H9 (cell line): ENCODE data around the gene P2RY4. TPM values are rescaled to one million over a fixed set of nuclear protein-coding genes. Genes with fewer than 3 reads are reported as not detected.

Source experiments
- DNase-seq: peaks from one replicate; pipeline ENCODE4 v3.0.0-alpha.2; 2017
- H2AFZ ChIP-seq: one replicate; pipeline ENCODE4 v1.6.1; 2013; ENCODE audit warnings: mild to moderate bottlenecking, low read length, control low read depth, moderate library complexity
- H2AK5ac ChIP-seq: 2 replicates; pipeline ENCODE4 v1.6.1; 2013; ENCODE audit warnings: low read length, control low read depth, mixed read lengths; ENCODE audit not compliant: insufficient read length
- H2BK120ac ChIP-seq: one replicate; pipeline ENCODE4 v1.6.1; 2013; ENCODE audit warnings: low read depth, mild to moderate bottlenecking, low read length, control low read depth, inconsistent platforms; ENCODE audit not compliant: poor library complexity, severe bottlenecking
- H2BK12ac ChIP-seq: 2 replicates; pipeline ENCODE4 v1.6.1; 2013; ENCODE audit warnings: low read length, control low read depth, mixed read lengths, low read depth; ENCODE audit not compliant: insufficient read length
- H2BK15ac ChIP-seq: 2 replicates; pipeline ENCODE4 v1.6.1; 2013; ENCODE audit warnings: low read depth, low read length, control low read depth
- H2BK20ac ChIP-seq: one replicate; pipeline ENCODE4 v1.6.1; 2013; ENCODE audit warnings: low read depth, mild to moderate bottlenecking, low read length, control low read depth, inconsistent platforms; ENCODE audit not compliant: poor library complexity, severe bottlenecking
- H2BK5ac ChIP-seq: 2 replicates; pipeline ENCODE4 v1.6.1; 2013; ENCODE audit warnings: low read length, control low read depth, mixed read lengths; ENCODE audit not compliant: insufficient read length
- H3K14ac ChIP-seq: 2 replicates; pipeline ENCODE4 v1.6.1; 2013; ENCODE audit warnings: low read length, control low read depth; ENCODE audit not compliant: insufficient read depth
- H3K18ac ChIP-seq: 2 replicates; pipeline ENCODE4 v1.6.1; 2013; ENCODE audit warnings: low read depth, mild to moderate bottlenecking, mixed read lengths, low read length, control low read depth; ENCODE audit not compliant: insufficient read length
- H3K23ac ChIP-seq: 2 replicates; pipeline ENCODE4 v1.6.1; 2013; ENCODE audit warnings: low read length, control low read depth, mixed read lengths, low read depth; ENCODE audit not compliant: insufficient read length
- H3K23me2 ChIP-seq: 2 replicates; pipeline ENCODE4 v1.6.1; 2013; ENCODE audit warnings: low read depth, mild to moderate bottlenecking, mixed read lengths, low read length, control low read depth; ENCODE audit not compliant: insufficient read length, poor library complexity, severe bottlenecking
- H3K27ac ChIP-seq: 2 replicates; pipeline ENCODE4 v1.5.1; 2013; ENCODE audit warnings: low read length, control low read depth, mixed read lengths, low read depth; ENCODE audit not compliant: insufficient read length
- H3K27me3 ChIP-seq: 2 replicates; pipeline ENCODE4 v1.6.1; 2013; ENCODE audit warnings: low read length, control low read depth, inconsistent platforms; ENCODE audit not compliant: insufficient read depth
- H3K4ac ChIP-seq: 2 replicates; pipeline ENCODE4 v1.6.1; 2013; ENCODE audit warnings: low read depth, mild to moderate bottlenecking, control low read depth, inconsistent platforms, low read length, moderate library complexity
- H3K4me1 ChIP-seq: 2 replicates; pipeline ENCODE4 v1.6.1; 2013; ENCODE audit warnings: low read length, control low read depth, inconsistent platforms; ENCODE audit not compliant: insufficient read depth
- H3K4me2 ChIP-seq: 2 replicates; pipeline ENCODE4 v1.6.1; 2013; ENCODE audit warnings: low read length, control low read depth, mixed read lengths; ENCODE audit not compliant: insufficient read length, insufficient read depth
- H3K56ac ChIP-seq: 2 replicates; pipeline ENCODE4 v1.6.1; 2013; ENCODE audit warnings: low read depth, mild to moderate bottlenecking, mixed read lengths, low read length, control low read depth; ENCODE audit not compliant: insufficient read length
- H3K79me1 ChIP-seq: 2 replicates; pipeline ENCODE4 v1.6.1; 2013; ENCODE audit warnings: low read depth, mild to moderate bottlenecking, moderate library complexity, low read length, control low read depth, inconsistent platforms; ENCODE audit not compliant: insufficient read depth, poor library complexity, severe bottlenecking
- H3K79me2 ChIP-seq: 2 replicates; pipeline ENCODE4 v1.6.1; 2013; ENCODE audit warnings: low read length, control low read depth, inconsistent platforms; ENCODE audit not compliant: insufficient read depth
- H3K9ac ChIP-seq: 2 replicates; pipeline ENCODE4 v1.6.1; 2013; ENCODE audit warnings: low read length, control low read depth, mixed read lengths; ENCODE audit not compliant: insufficient read length; ENCODE audit errors: extremely low read depth
- H3K9me3 ChIP-seq: one replicate; pipeline ENCODE4 v1.6.1; 2013; ENCODE audit warnings: low read depth, low read length, inconsistent platforms; ENCODE audit not compliant: control insufficient read depth
- H3T11ph ChIP-seq: one replicate; pipeline ENCODE4 v1.6.1; 2013; ENCODE audit warnings: mild to moderate bottlenecking, low read length, control low read depth, inconsistent platforms
- H4K20me1 ChIP-seq: one replicate; pipeline ENCODE4 v1.6.1; 2013; ENCODE audit not compliant: control insufficient read depth, insufficient read length, insufficient read depth
- H4K5ac ChIP-seq: 2 replicates; pipeline ENCODE4 v1.6.1; 2013; ENCODE audit warnings: low read depth, mild to moderate bottlenecking, mixed read lengths, low read length, control low read depth; ENCODE audit not compliant: insufficient read length
- H4K8ac ChIP-seq: replicated peaks from 2 replicates; pipeline ENCODE4 v1.6.1; 2013; ENCODE audit warnings: low read length, control low read depth, mixed read lengths, low read depth; ENCODE audit not compliant: insufficient read length
- H4K91ac ChIP-seq: 2 replicates; pipeline ENCODE4 v1.6.1; 2013; ENCODE audit warnings: low read depth, mild to moderate bottlenecking, moderate library complexity, mixed read lengths, low read length, control low read depth; ENCODE audit not compliant: insufficient read length
- H3K27ac Mint-ChIP-seq, 3 experiments: 2 replicates in 2 of 3; 3 replicates in 1 of 3; pipeline ENCODE4 v1.8.0; 2020 to 2021; ENCODE audit warnings: mixed read lengths in 3 of 3, mild to moderate bottlenecking in 1 of 3, moderate library complexity in 1 of 3
- H3K27me3 Mint-ChIP-seq: 2 replicates; pipeline ENCODE4 v1.8.0; 2021; ENCODE audit warnings: low read depth, mild to moderate bottlenecking, moderate library complexity, mixed read lengths
- H3K36me3 Mint-ChIP-seq, 3 experiments: 2 replicates in 2 of 3; 3 replicates in 1 of 3; pipeline ENCODE4 v1.8.0; 2020 to 2021; ENCODE audit warnings: low read depth in 3 of 3, mixed read lengths in 3 of 3; ENCODE audit not compliant: insufficient read depth in 1 of 3
- H3K4me1 Mint-ChIP-seq, 2 experiments: 2 replicates each; pipeline ENCODE4 v1.8.0; 2020; ENCODE audit warnings: mixed read lengths in 2 of 2
- H3K4me3 Mint-ChIP-seq, 2 experiments: 2 replicates in 1 of 2; 3 replicates in 1 of 2; pipeline ENCODE4 v1.8.0; 2020 to 2021; ENCODE audit warnings: mild to moderate bottlenecking in 2 of 2, mixed read lengths in 2 of 2, moderate library complexity in 1 of 2
- H3K9me3 Mint-ChIP-seq, 2 experiments: 2 replicates in 1 of 2; 3 replicates in 1 of 2; pipeline ENCODE4 v1.8.0; 2020; ENCODE audit warnings: mild to moderate bottlenecking in 2 of 2, mixed read lengths in 2 of 2, moderate library complexity in 1 of 2
- CTCF ChIP-seq: fragments of 200-600 bp; sonication (generic); conservative IDR thresholded peaks from 3 replicates; pipeline ENCODE4 v1.8.0; 2021; ENCODE audit warnings: antibody characterized with exemption, mild to moderate bottlenecking
- WGBS: extraction: QIAGEN DNeasy Blood & Tissue Kit; methylation state at CpG from one replicate; pipeline ENCODE4 v1.1.7; 2013; ENCODE audit warnings: missing lambda C conversion rate, low lambda C conversion rate, mixed read lengths; ENCODE audit not compliant: insufficient read length; ENCODE audit errors: extremely low coverage; 5-methylcytosine and 5-hydroxymethylcytosine counted together
- total RNA-seq: library from RNA; stranded (reverse); gene quantifications from 2 replicates; pipeline ENCODE4 v1.2.1, GENCODE V29; 2021

P2RY4 gene
- total RNA-seq, 1 experiment from 2014 or later: not detected

GRCh38 chrX:70254909-70255308 lies 5.1 kb downstream of the P2RY4 start:
- Mint-ChIP-seq H3K9me3 (peaks cover 73 to 82% of the 10 kb centered on the region in 2 experiments), H3K27ac (no peak overlapping the region), H3K4me1 (peaks cover 10% of the 10 kb centered on the region in 2 experiments), H3K4me3 (no peak overlapping the region), H3K36me3 (peaks cover 0 to 5% (median 4%) of the 10 kb centered on the region in 3 experiments; a peak in 3 of 7 replicates), H3K27me3 (no peaks in the 10 kb centered on the region)
- Histone ChIP-seq H2BK12ac (no peak overlapping the region), H4K91ac (no peak overlapping the region), H3K23me2 (no peaks in the 10 kb centered on the region), H2BK5ac (no peak overlapping the region), H3K9ac (no peak overlapping the region), H2AK5ac (no peak overlapping the region), H3K9me3 (peaks cover 46% of the 10 kb centered on the region), H3K23ac (no peak overlapping the region), H4K8ac (no peak overlapping the region), H3K56ac (no peak overlapping the region), H3T11ph (no peak overlapping the region), H2BK20ac (no peak overlapping the region), H3K4ac (no peak overlapping the region), H3K27me3 (no peaks in the 10 kb centered on the region), H4K20me1 (no peaks in the 10 kb centered on the region), H3K14ac (no peak overlapping the region), H2AFZ (no peak overlapping the region), H3K79me2 (no peaks in the 10 kb centered on the region), H4K5ac (no peak overlapping the region), H2BK120ac (no peak overlapping the region), H2BK15ac (no peak overlapping the region), H3K27ac (no peak overlapping the region), H3K4me1 (no peaks in the 10 kb centered on the region), H3K4me2 (no peak overlapping the region), H3K18ac (no peak overlapping the region), H3K79me1 (no peaks in the 10 kb centered on the region)
- no peak for DNase-seq
- no CpG with 5 or more reads among the region's 3 CpGs for WGBS
- no peak for TF ChIP-seq CTCF
